ENCODE data around the gene BBX. TPM values are rescaled to one million over a fixed set of nuclear protein-coding genes. Genes with fewer than 3 reads are reported as not detected.

Gene BBX
- total RNA-seq, 4 donors from 2014 or later, result 55.6 to 86.7 (median 73.0) TPM

DNA sequence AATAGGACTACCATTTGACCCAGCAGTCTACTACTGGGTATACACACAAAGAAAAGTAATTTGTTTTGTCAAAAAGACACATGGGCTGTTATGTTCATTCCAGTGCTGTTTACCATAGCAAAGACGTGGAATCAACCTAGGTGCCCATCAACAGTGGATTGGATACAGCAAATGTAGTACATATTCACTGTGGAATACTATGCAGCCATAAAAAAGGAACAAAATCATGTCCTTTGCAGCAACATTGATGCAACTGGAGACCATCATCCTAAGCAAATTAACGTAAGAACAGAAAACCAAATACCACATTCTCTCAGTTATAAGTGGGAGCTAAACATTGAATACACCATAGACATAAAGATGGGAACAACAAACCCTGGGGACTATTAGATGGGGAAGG, 25.8 kb downstream of the BBX start:
- no peaks in the 10 kb centered on the region for H3K9me3 ChIP-seq
- H3K4me3 ChIP-seq, result no peak overlapping the region
- TF ChIP-seq POLR2A (IDR thresholded peaks at IDR 0.05) (no peak), EP300 (IDR thresholded peaks at IDR 0.05) (no peak), POLR2AphosphoS5 (IDR thresholded peaks at IDR 0.05) (no peak)
- TF ChIP-seq, protein P1, sequence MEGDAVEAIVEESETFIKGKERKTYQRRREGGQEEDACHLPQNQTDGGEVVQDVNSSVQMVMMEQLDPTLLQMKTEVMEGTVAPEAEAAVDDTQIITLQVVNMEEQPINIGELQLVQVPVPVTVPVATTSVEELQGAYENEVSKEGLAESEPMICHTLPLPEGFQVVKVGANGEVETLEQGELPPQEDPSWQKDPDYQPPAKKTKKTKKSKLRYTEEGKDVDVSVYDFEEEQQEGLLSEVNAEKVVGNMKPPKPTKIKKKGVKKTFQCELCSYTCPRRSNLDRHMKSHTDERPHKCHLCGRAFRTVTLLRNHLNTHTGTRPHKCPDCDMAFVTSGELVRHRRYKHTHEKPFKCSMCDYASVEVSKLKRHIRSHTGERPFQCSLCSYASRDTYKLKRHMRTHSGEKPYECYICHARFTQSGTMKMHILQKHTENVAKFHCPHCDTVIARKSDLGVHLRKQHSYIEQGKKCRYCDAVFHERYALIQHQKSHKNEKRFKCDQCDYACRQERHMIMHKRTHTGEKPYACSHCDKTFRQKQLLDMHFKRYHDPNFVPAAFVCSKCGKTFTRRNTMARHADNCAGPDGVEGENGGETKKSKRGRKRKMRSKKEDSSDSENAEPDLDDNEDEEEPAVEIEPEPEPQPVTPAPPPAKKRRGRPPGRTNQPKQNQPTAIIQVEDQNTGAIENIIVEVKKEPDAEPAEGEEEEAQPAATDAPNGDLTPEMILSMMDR (IDR thresholded peaks at IDR 0.05), result no peak
- ATAC-seq, result no peak
- whole genome bisulfite sequencing, 2 donors (ENCODE audit: low coverage in 1 of 2), result 87% methylated on average over 2 of the region's 2 CpGs; no CpG with 5 or more reads in 1 of the 2 donors
- no peak overlapping the region for H3K27ac ChIP-seq
- H3K27me3 ChIP-seq, result no peaks in the 10 kb centered on the region
- peaks cover 0 to 15% (median 0%) of the 10 kb centered on the region in 3 donors for H3K4me1 ChIP-seq
- H3K36me3 ChIP-seq, result no peaks in the 10 kb centered on the region

DNA sequence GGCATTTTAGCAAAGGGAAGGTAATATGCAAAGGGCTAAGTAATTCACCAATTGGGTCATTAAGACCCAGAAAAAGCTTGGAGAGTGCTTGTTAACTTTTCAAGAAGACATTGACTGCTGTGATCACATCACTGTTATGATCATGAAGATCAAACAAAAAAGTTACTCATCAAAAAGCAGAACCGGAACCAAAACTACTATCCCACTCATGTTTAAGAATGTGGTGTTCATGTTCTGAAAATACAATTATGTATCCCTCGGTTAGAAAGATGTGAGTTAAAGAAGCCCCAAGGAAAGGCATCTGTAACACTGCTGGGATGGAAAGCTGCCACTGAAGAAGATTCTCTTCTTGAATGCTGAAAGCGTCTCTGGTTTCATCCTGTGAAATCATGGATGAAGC, 32.6 kb downstream of the BBX start:
- H3K4me1 ChIP-seq, result peaks cover 0 to 40% (median 0%) of the 10 kb centered on the region in 3 donors
- no peak overlapping the region for H3K4me3 ChIP-seq
- no peaks in the 10 kb centered on the region for H3K36me3 ChIP-seq
- no peaks in the 10 kb centered on the region for H3K27me3 ChIP-seq
- TF ChIP-seq EP300 (IDR thresholded peaks at IDR 0.05), result no peak
- TF ChIP-seq, protein P1 (IDR thresholded peaks at IDR 0.05), result no peak
- TF ChIP-seq POLR2AphosphoS5 (IDR thresholded peaks at IDR 0.05), result no peak
- no peak for TF ChIP-seq POLR2A (IDR thresholded peaks at IDR 0.05)
- no peaks in the 10 kb centered on the region for H3K9me3 ChIP-seq
- 88 to 100% methylated on average over 2 to 3 of the region's 3 CpGs for WGBS, 2 donors (ENCODE audit: low coverage in 1 of 2)
- no peak overlapping the region for H3K27ac ChIP-seq
- no peak for ATAC-seq

DNA sequence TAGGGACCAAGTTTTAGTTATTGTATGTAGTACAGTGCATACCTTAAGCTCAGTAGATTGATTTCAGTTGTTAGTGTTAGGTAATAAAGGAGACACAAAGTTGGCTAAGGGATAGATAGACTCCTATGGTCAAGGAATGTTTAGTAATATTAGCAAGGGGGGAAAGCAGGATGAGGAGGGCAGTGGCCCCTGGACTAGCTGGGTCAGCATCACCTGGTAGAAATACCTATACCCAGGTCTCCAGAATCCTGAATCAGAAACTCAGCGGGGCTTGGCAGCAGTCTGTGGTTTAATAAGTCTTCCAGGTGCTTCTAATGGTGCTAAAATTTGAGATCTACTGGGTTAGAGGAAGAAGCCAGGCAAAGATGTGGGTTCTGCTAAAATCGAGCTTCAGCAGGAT, 35.0 kb downstream of the BBX start:
- ATAC-seq, result no peak
- H3K27me3 ChIP-seq, result no peaks in the 10 kb centered on the region
- WGBS, 2 donors (ENCODE audit: low coverage in 1 of 2), result 83 to 97% methylated on average over 1 to 2 of the region's 2 CpGs
- H3K36me3 ChIP-seq, result no peaks in the 10 kb centered on the region
- TF ChIP-seq, protein P1 (IDR thresholded peaks at IDR 0.05), result no peak
- no peak for TF ChIP-seq POLR2A (IDR thresholded peaks at IDR 0.05)
- TF ChIP-seq EP300 (IDR thresholded peaks at IDR 0.05), result no peak
- no peak for TF ChIP-seq POLR2AphosphoS5 (IDR thresholded peaks at IDR 0.05)
- no peaks in the 10 kb centered on the region for H3K9me3 ChIP-seq
- H3K4me3 ChIP-seq, result no peak overlapping the region
- no peak overlapping the region for H3K27ac ChIP-seq
- peaks cover 0 to 45% (median 2%) of the 10 kb centered on the region in 3 donors for H3K4me1 ChIP-seq

DNA sequence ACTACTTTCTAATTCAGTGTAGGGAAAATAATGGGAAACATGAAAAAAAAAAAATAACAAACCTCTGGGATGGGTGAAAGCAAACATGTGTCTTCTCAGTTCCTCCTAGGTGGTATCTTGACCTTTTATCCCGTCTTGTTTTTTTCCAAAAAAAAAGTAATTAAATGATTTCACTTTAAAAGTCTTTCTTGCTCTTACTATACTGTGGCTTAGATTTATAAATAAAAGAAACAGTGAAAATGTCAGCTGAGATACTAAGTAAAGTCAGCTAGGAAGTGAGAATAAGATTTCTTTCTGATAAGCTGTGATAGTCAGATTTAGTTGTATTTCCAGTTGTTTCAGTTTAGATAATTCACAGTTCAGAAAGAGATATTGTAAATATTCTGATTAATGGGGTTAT, 37.4 kb downstream of the BBX start:
- no peaks in the 10 kb centered on the region for H3K27me3 ChIP-seq
- no peaks in the 10 kb centered on the region for H3K36me3 ChIP-seq
- no peak overlapping the region for H3K27ac ChIP-seq
- no peaks in the 10 kb centered on the region for H3K9me3 ChIP-seq
- peaks cover 0 to 57% (median 4%) of the 10 kb centered on the region in 3 donors for H3K4me1 ChIP-seq
- no peak overlapping the region for H3K4me3 ChIP-seq
- no peak for ATAC-seq
- WGBS, 2 donors (ENCODE audit: low coverage in 1 of 2), result 25 to 42% methylated on average over 1 of the region's 1 CpG
- no peak for TF ChIP-seq POLR2A (IDR thresholded peaks at IDR 0.05)
- TF ChIP-seq, protein P1 (IDR thresholded peaks at IDR 0.05), result no peak
- TF ChIP-seq EP300 (IDR thresholded peaks at IDR 0.05), result no peak
- TF ChIP-seq POLR2AphosphoS5 (IDR thresholded peaks at IDR 0.05), result no peak

DNA sequence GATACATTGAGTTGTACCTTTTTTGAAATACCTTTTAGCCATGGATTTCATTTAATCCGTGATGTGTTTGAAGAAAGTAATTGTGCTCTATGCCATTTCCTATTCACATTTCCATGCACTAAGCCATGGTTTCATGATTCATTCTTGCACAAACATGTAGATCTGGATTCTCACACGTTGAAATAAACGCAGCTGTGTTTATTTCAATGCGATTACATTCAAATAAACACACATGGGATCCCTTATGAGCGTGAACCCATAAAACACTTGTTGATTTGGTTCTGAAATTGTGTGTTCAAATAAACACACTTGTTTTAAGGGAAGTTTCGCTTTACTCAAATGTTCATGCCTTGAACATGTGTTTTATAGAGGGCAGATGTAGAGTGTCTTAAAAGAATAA, 39.2 kb downstream of the BBX start:
- Histone ChIP-seq H3K36me3 (no peaks in the 10 kb centered on the region), H3K27me3 (no peaks in the 10 kb centered on the region), H3K27ac (no peak overlapping the region), H3K4me3 (no peak overlapping the region), H3K9me3 (no peaks in the 10 kb centered on the region), H3K4me1 (peaks cover 0 to 57% (median 4%) of the 10 kb centered on the region in 3 donors)
- no peak for ATAC-seq
- TF ChIP-seq POLR2AphosphoS5 (IDR thresholded peaks at IDR 0.05) (no peak), EP300 (IDR thresholded peaks at IDR 0.05) (no peak), POLR2A (IDR thresholded peaks at IDR 0.05) (no peak)
- TF ChIP-seq, protein P1 (IDR thresholded peaks at IDR 0.05), result no peak
- WGBS, 2 donors (ENCODE audit: low coverage in 1 of 2), result 56 to 75% methylated on average over 6 of the region's 6 CpGs

Data from gastroesophageal sphincter (tissue), 4 donors.